H1 (cell line): ENCODE measurements around the gene OPCML. TPM values are rescaled to one million over a fixed set of nuclear protein-coding genes. Genes with fewer than 3 reads are reported as not detected.

Experiments
- CTCF ChIA-PET: fragments of 300-600 bp; sonication (Branson Sonifier 250); formaldehyde crosslinking; loops from one replicate; lab custom pipeline; 2021; ENCODE audit not compliant: partially characterized antibody; lab: Charles Lee
- POLR2A ChIA-PET: fragments of 300-600 bp; sonication (Branson Sonifier 250); formaldehyde crosslinking; loops from one replicate; lab custom pipeline; 2021; ENCODE audit warnings: inconsistent platforms; ENCODE audit not compliant: partially characterized antibody; lab: Charles Lee
- DNase-seq, 2 experiments: peaks; one replicate each; pipeline versions ENCODE4 v3.0.0 to v3.0.0-alpha.2; 2010 to 2022; ENCODE audit warnings: low spot score in 2 of 2, low read depth in 1 of 2, mixed read lengths in 1 of 2
- FAIRE-seq: peaks from 2 replicates; lab custom pipeline; 2011; peaks lifted over from hg19 to GRCh38; lab: Jason Lieb, UNC
- H2AFZ ChIP-seq: 2 replicates; pipeline ENCODE4 v1.8.1; 2012; ENCODE audit warnings: low read length, inconsistent platforms
- H2AK5ac ChIP-seq: 2 replicates; pipeline ENCODE4 v1.6.1; 2013; ENCODE audit warnings: low read depth, low read length
- H2BK120ac ChIP-seq: replicated peaks from 2 replicates; pipeline ENCODE3; 2013; ENCODE audit warnings: low read depth, low read length, inconsistent platforms
- H2BK12ac ChIP-seq: 2 replicates; pipeline ENCODE4 v1.6.1; 2013; ENCODE audit warnings: low read depth, low read length
- H2BK15ac ChIP-seq: 2 replicates; pipeline ENCODE4 v1.6.1; 2013; ENCODE audit warnings: low read length
- H2BK20ac ChIP-seq: 2 replicates; pipeline ENCODE4 v1.6.1; 2013; ENCODE audit warnings: low read length
- H2BK5ac ChIP-seq: 2 replicates; pipeline ENCODE4 v1.6.1; 2013; ENCODE audit warnings: low read depth, low read length
- H3K14ac ChIP-seq: 2 replicates; pipeline ENCODE4 v1.6.1; 2013; ENCODE audit warnings: inconsistent platforms; ENCODE audit not compliant: insufficient read length
- H3K18ac ChIP-seq: 2 replicates; pipeline ENCODE4 v1.6.1; 2013; ENCODE audit warnings: low read length; ENCODE audit errors: extremely low read depth
- H3K23ac ChIP-seq: 2 replicates; pipeline ENCODE4 v1.6.1; 2013; ENCODE audit warnings: inconsistent platforms; ENCODE audit not compliant: insufficient read length
- H3K23me2 ChIP-seq: 2 replicates; pipeline ENCODE4 v1.6.1; 2013; ENCODE audit warnings: low read depth, low read length
- H3K27ac ChIP-seq: 2 replicates; pipeline ENCODE4 v1.6.1; 2011; ENCODE audit warnings: low read depth, low read length, inconsistent platforms
- H3K27me3 ChIP-seq, 4 experiments: replicated peaks in 1 of 4; 1 replicate in 1 of 4; 2 replicates in 3 of 4; pipeline versions ENCODE4 v1.6.1 to v1.8.1; 2011 to 2013; ENCODE audit warnings: low read length in 3 of 4, mild to moderate bottlenecking in 3 of 4, inconsistent platforms in 2 of 4, mixed read lengths in 2 of 4, moderate library complexity in 1 of 4; ENCODE audit not compliant: control insufficient read depth in 3 of 4, insufficient read depth in 3 of 4; ENCODE audit errors: extremely low read depth in 1 of 4
- H3K36me3 ChIP-seq, 4 experiments: 2 replicates each; pipeline versions ENCODE4 v1.6.1 to v1.8.1; 2011 to 2013; ENCODE audit warnings: mild to moderate bottlenecking in 4 of 4, low read length in 3 of 4, moderate library complexity in 2 of 4, control low read depth in 1 of 4, inconsistent platforms in 1 of 4; ENCODE audit not compliant: insufficient read depth in 4 of 4, control insufficient read depth in 2 of 4
- H3K4ac ChIP-seq: replicated peaks from 2 replicates; pipeline ENCODE3; 2013; ENCODE audit warnings: low read length, low read depth, mixed read lengths, inconsistent platforms; ENCODE audit not compliant: insufficient read length
- H3K4me1 ChIP-seq, 4 experiments: replicated peaks in 1 of 4; 1 replicate in 1 of 4; 2 replicates in 3 of 4; pipeline versions ENCODE4 v1.6.1 to v1.8.1; 2011 to 2013; ENCODE audit warnings: low read length in 3 of 4, inconsistent platforms in 2 of 4, mixed read lengths in 1 of 4; ENCODE audit not compliant: insufficient read depth in 4 of 4, control insufficient read depth in 3 of 4
- H3K4me2 ChIP-seq, 2 experiments: 2 replicates each; pipeline versions ENCODE4 v1.6.1 to v1.8.1; 2011 to 2013; ENCODE audit warnings: low read depth in 2 of 2, low read length in 2 of 2, control low read depth in 1 of 2, inconsistent platforms in 1 of 2, mild to moderate bottlenecking in 1 of 2; ENCODE audit not compliant: insufficient read depth in 1 of 2
- H3K4me3 ChIP-seq, 4 experiments: fragments of 200-600, 300-600 bp in 1 of 4; sonication (generic), shearing (Covaris generic), sonication (Bioruptor Twin) in 1 of 4; 2 replicates each; pipeline versions ENCODE4 v1.5.1 to v1.8.1; 2011 to 2016; ENCODE audit warnings: low read length in 4 of 4, low read depth in 3 of 4, control low read depth in 2 of 4, inconsistent platforms in 2 of 4, mild to moderate bottlenecking in 2 of 4, mixed read lengths in 1 of 4, moderate library complexity in 1 of 4; ENCODE audit not compliant: insufficient read depth in 2 of 4; ENCODE audit errors: extremely low read depth in 1 of 4
- H3K56ac ChIP-seq: replicated peaks from 2 replicates; pipeline ENCODE3; 2013; ENCODE audit warnings: low read depth, mild to moderate bottlenecking, mixed read lengths, low read length, inconsistent platforms; ENCODE audit not compliant: insufficient read length
- H3K79me1 ChIP-seq: 2 replicates; pipeline ENCODE4 v1.6.1; 2013; ENCODE audit warnings: low read depth, low read length, control low read depth
- H3K79me2 ChIP-seq, 2 experiments: 2 replicates each; pipeline versions ENCODE4 v1.6.1 to v1.8.1; 2012 to 2013; ENCODE audit warnings: low read length in 2 of 2, mild to moderate bottlenecking in 2 of 2, inconsistent platforms in 1 of 2; ENCODE audit not compliant: insufficient read depth in 2 of 2, control insufficient read depth in 1 of 2
- H3K9ac ChIP-seq, 4 experiments: replicated peaks in 1 of 4; 1 replicate in 1 of 4; 2 replicates in 3 of 4; pipeline versions ENCODE4 v1.6.1 to v1.8.1; 2011 to 2013; ENCODE audit warnings: low read depth in 3 of 4, low read length in 3 of 4, control low read depth in 2 of 4, mild to moderate bottlenecking in 2 of 4, moderate library complexity in 2 of 4, inconsistent platforms in 1 of 4; ENCODE audit errors: extremely low read depth in 1 of 4
- H3K9me3 ChIP-seq, 2 experiments: 2 replicates each; pipeline versions ENCODE4 v1.6.1 to v1.8.1; 2012 to 2013; ENCODE audit warnings: mild to moderate bottlenecking in 2 of 2, moderate library complexity in 2 of 2, control low read depth in 1 of 2, inconsistent platforms in 1 of 2, low read depth in 1 of 2, low read length in 1 of 2, mixed read lengths in 1 of 2; ENCODE audit not compliant: insufficient read depth in 2 of 2
- H4K20me1 ChIP-seq, 2 experiments: replicated peaks in 1 of 2; 2 replicates each; pipeline versions ENCODE3 to v1.8.1; 2011 to 2013; ENCODE audit warnings: inconsistent platforms in 2 of 2, low read length in 2 of 2, mild to moderate bottlenecking in 1 of 2; ENCODE audit not compliant: insufficient read depth in 2 of 2, control insufficient read depth in 1 of 2
- H4K5ac ChIP-seq: 2 replicates; pipeline ENCODE4 v1.6.1; 2013; ENCODE audit warnings: low read length, low read depth, mixed read lengths, inconsistent platforms; ENCODE audit not compliant: insufficient read length
- H4K8ac ChIP-seq: 2 replicates; pipeline ENCODE4 v1.8.0; 2013; ENCODE audit warnings: mild to moderate bottlenecking, moderate library complexity, low read length, inconsistent platforms; ENCODE audit not compliant: insufficient read depth; ENCODE audit errors: extremely low read depth
- H4K91ac ChIP-seq: replicated peaks from 2 replicates; pipeline ENCODE3; 2013; ENCODE audit warnings: low read length, mixed read lengths, inconsistent platforms; ENCODE audit not compliant: insufficient read length
- TBP ChIP-seq: IDR thresholded peaks from 2 replicates; pipeline ENCODE4 v1.6.1; 2011; ENCODE audit warnings: low read depth, low read length, improper control_type of control experiment
- ZNF274 ChIP-seq: IDR thresholded peaks from 2 replicates; pipeline ENCODE4 v1.7.0; 2012; ENCODE audit warnings: low read length, borderline replicate concordance; ENCODE audit errors: extremely low read depth
- WGBS, 2 experiments: shearing (Covaris generic) in 1 of 2; methylation state at CpG; one replicate each; pipeline versions ENCODE4 v1.1.6 to v1.1.7; 2013 to 2015; ENCODE audit warnings: low lambda C conversion rate in 2 of 2, mixed read lengths in 2 of 2, inconsistent platforms in 1 of 2, low coverage in 1 of 2, missing lambda C conversion rate in 1 of 2; ENCODE audit not compliant: insufficient replicate concordance in 2 of 2, insufficient coverage in 1 of 2, insufficient read length in 1 of 2; ENCODE audit errors: extremely low coverage in 1 of 2, missing lambda C conversion rate in 1 of 2; 5-methylcytosine and 5-hydroxymethylcytosine counted together
- polyA plus RNA-seq, 7 experiments: library from polyadenylated mRNA; depleted of rRNA in 3 of 7; stranded (reverse) in 5 of 7; unstranded in 2 of 7; fragments of >200 nt in 5 of 7; fragments of 200-250 nt in 2 of 7; gene quantifications; 1 replicate in 5 of 7; 2 replicates in 1 of 7; 4 replicates in 1 of 7; pipeline versions ENCODE4 v1.2.1 to v1.2.3, GENCODE V29; 2011 to 2013; ENCODE audit warnings: missing spikeins in 2 of 7, mixed read lengths in 2 of 7
- total RNA-seq: library from RNA; stranded (reverse); fragmentation: NEBNext Ultra II Directional; extraction: Animal tissue kit (Norgen Biotek cat#: 25700); gene quantifications from 2 replicates; pipeline ENCODE4 v1.2.1, GENCODE V29; 2021
- TF ChIP-seq, protein P1 (sequence below): IDR thresholded peaks from 2 replicates; pipeline ENCODE4 v1.6.1; 2011; ENCODE audit warnings: low read length, improper control_type of control experiment

Gene OPCML
- total and polyA plus RNA-seq, 2 of the 8 experiments (the other 6 are each of a cell fraction or from before 2014, with no cell fraction given): 2.3 to 3.1 TPM

DNA sequence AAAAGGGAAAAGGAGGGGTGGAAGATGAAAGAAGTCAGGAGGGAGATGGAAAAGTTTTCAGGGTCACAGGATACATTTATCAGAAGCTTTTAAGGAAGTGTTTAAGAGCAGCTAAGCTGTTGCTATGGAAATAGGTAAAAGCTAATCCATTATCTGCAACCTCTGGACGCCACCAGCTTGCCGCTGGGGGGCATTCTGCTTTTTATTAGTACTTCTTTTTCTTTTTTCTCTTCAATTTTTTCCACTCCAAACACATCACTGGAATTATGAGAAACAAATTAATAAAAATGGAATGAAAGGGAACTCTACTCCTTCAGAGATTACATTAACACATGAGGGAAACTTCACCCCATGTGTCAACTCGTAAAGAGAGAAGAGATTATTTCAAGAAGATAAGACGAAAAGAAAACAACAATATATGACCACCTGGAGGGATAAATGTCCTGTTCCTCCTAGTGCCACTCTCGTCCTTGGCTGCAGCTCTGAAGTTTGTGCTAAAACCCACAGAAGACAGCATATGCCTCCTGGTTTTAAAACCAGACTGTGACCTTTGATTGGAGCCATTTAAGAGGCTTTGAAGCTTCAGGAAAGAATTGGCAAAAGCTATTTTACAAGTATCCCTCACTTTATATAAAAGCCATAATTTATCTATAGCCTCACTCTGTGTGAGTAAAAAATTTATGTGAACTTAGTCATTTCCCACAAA is 972.8 kb downstream of the OPCML start:
- no peak overlapping the region for H3K27ac ChIP-seq
- no peaks in the 10 kb centered on the region for H3K4me1 ChIP-seq
- H3K4ac ChIP-seq: no peak overlapping the region
- H3K36me3 ChIP-seq: no peaks in the 10 kb centered on the region
- H3K27me3 ChIP-seq: no peaks in the 10 kb centered on the region
- H3K56ac ChIP-seq: no peak overlapping the region
- H2AK5ac ChIP-seq: no peak overlapping the region
- CTCF ChIA-PET: interaction anchor here (0.6 to 0.9 kb wide), 2 partner anchors 11 to 96 kb away, joined by 4 read pairs; no protein-coding TSS in a partner anchor
- H3K9ac ChIP-seq: no peak overlapping the region
- H3K4me2 ChIP-seq: no peak overlapping the region
- no peak overlapping the region for H3K4me3 ChIP-seq
- H4K20me1 ChIP-seq: no peaks in the 10 kb centered on the region
- FAIRE-seq: no peak
- 0 out of 2 replicates have a peak, but pooled peaks cover 2% of the 10 kb centered on the region for H3K23me2 ChIP-seq
- no peaks in the 10 kb centered on the region for H3K9me3 ChIP-seq
- no peak overlapping the region for H3K14ac ChIP-seq
- 77% methylated on average over 5 of the region's 5 CpGs; no CpG with 5 or more reads in 1 of the 2 experiments for WGBS, 2 experiments
- H3K79me2 ChIP-seq: no peaks in the 10 kb centered on the region
- H4K8ac ChIP-seq: no peak overlapping the region
- no peak overlapping the region for H2BK5ac ChIP-seq
- H2BK20ac ChIP-seq: no peak overlapping the region
- H3K18ac ChIP-seq: no peak overlapping the region
- no peak overlapping the region for H2BK12ac ChIP-seq
- no peak overlapping the region for H3K23ac ChIP-seq
- H3K79me1 ChIP-seq: no peaks in the 10 kb centered on the region
- no peak overlapping the region for H4K91ac ChIP-seq
- H4K5ac ChIP-seq: no peak overlapping the region
- DNase-seq: no peak
- no peak overlapping the region for H2AFZ ChIP-seq
- H2BK120ac ChIP-seq: no peak overlapping the region
- POLR2A ChIA-PET: no interaction called here
- TF ChIP-seq TBP (no peak), ZNF274 (no peak)
- TF ChIP-seq, protein P1, sequence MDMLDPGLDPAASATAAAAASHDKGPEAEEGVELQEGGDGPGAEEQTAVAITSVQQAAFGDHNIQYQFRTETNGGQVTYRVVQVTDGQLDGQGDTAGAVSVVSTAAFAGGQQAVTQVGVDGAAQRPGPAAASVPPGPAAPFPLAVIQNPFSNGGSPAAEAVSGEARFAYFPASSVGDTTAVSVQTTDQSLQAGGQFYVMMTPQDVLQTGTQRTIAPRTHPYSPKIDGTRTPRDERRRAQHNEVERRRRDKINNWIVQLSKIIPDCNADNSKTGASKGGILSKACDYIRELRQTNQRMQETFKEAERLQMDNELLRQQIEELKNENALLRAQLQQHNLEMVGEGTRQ: no peak
- no peak overlapping the region for H2BK15ac ChIP-seq
